Measurements from ENCODE around the gene MINK1.

MINK1 gene

GRCh38 chr17:4928881-4929280 is 95.7 kb downstream of the MINK1 start:
- DNase-seq (ENCODE audit: low read depth in 2 of 2, low spot score in 1 of 2): no peak

GRCh38 chr17:4931963-4932362 is 98.8 kb downstream of the MINK1 start, which contains the start of gene GP1BA:
Gene GP1BA, plus strand, starts transcription at chr17:4932277. Its CDS starts 328 bp downstream, at chr17:4932605.
- no peak for DNase-seq (ENCODE audit: low read depth in 2 of 2, low spot score in 1 of 2)

- no peak for DNase-seq (ENCODE audit: low read depth in 2 of 2, low spot score in 1 of 2)
Observed at GRCh38 chr17:4932756-4933155, 99.6 kb downstream of the MINK1 start.

GRCh38 chr17:4933646-4934045 is 100.5 kb downstream of the MINK1 start:
- DNase-seq (ENCODE audit: low read depth in 2 of 2, low spot score in 1 of 2): no peak

GRCh38 chr17:4934173-4934979 is 101.2 kb downstream of the MINK1 start:
- DNase-seq (ENCODE audit: low read depth in 2 of 2, low spot score in 1 of 2): no peak

GRCh38 chr17:4935650-4936049 is 102.5 kb downstream of the MINK1 start:
- no peak for DNase-seq (ENCODE audit: low read depth in 2 of 2, low spot score in 1 of 2)

- DNase-seq (ENCODE audit: low read depth in 2 of 2, low spot score in 1 of 2): no peak
Observed at GRCh38 chr17:4936436-4936835, 103.3 kb downstream of the MINK1 start.

- DNase-seq (ENCODE audit: low read depth in 2 of 2, low spot score in 1 of 2): no peak
Observed at GRCh38 chr17:4937553-4937952, 104.4 kb downstream of the MINK1 start.

GRCh38 chr17:4938069-4938491 is 104.9 kb downstream of the MINK1 start:
- no peak for DNase-seq (ENCODE audit: low read depth in 2 of 2, low spot score in 1 of 2)

- no peak for DNase-seq (ENCODE audit: low read depth in 2 of 2, low spot score in 1 of 2)
Observed at GRCh38 chr17:4938688-4939545, 105.8 kb downstream of the MINK1 start.

GRCh38 chr17:4939546-4939795 is 106.3 kb downstream of the MINK1 start:
- DNase-seq (ENCODE audit: low read depth in 2 of 2, low spot score in 1 of 2): no peak

GRCh38 chr17:4939796-4940554 is 106.8 kb downstream of the MINK1 start, which contains the start of the genes RNF167 and SLC25A11:
Gene RNF167, plus strand, starts transcription at chr17:4940268. Its CDS starts 642 bp downstream, at chr17:4940910.
Gene SLC25A11, minus strand, starts transcription at chr17:4940046. Its CDS starts 136 bp downstream, at chr17:4939910.
- DNase-seq (ENCODE audit: low read depth in 2 of 2, low spot score in 1 of 2): peak; percentile 84 to 90

GRCh38 chr17:4940555-4941318 is 107.6 kb downstream of the MINK1 start:
- DNase-seq (ENCODE audit: low read depth in 2 of 2, low spot score in 1 of 2): no peak

GRCh38 chr17:4941319-4941610 is 108.1 kb downstream of the MINK1 start:
- DNase-seq (ENCODE audit: low read depth in 2 of 2, low spot score in 1 of 2): no peak

GRCh38 chr17:4942760-4943508 is 109.8 kb downstream of the MINK1 start:
- DNase-seq (ENCODE audit: low read depth in 2 of 2, low spot score in 1 of 2): no peak

- DNase-seq (ENCODE audit: low read depth in 2 of 2, low spot score in 1 of 2): no peak
Observed at GRCh38 chr17:4944163-4944553, 111.0 kb downstream of the MINK1 start.

- no peak for DNase-seq (ENCODE audit: low read depth in 2 of 2, low spot score in 1 of 2)
Observed at GRCh38 chr17:4944554-4945175, 111.5 kb downstream of the MINK1 start.

GRCh38 chr17:4945176-4945943 is 112.2 kb downstream of the MINK1 start:
- peak; percentile 61 to 64 for DNase-seq (ENCODE audit: low read depth in 2 of 2, low spot score in 1 of 2)

GRCh38 chr17:4945944-4946280 is 112.8 kb downstream of the MINK1 start:
- no peak for DNase-seq (ENCODE audit: low read depth in 2 of 2, low spot score in 1 of 2)

Measured in stimulated activated CD8-positive, alpha-beta memory T cell treated with anti-CD3 and anti-CD28 coated beads, Interleukin-4, amount 100 ng/mL, for 1 hour (primary cell).